DND-41 (cell line): ENCODE data around the gene TRIM44.

Experiments used
- ATAC-seq: fragments of 200-7000 bp; cut with Tn5 transposase; 3 replicates; pipeline ENCODE4 v1.9.1; 2021; ENCODE audit warnings: low read depth; ENCODE audit not compliant: insufficient read depth
- DNase-seq: peaks from one replicate; pipeline ENCODE4 v3.0.0-alpha.2; 2020
- H2AFZ ChIP-seq: 2 replicates; pipeline ENCODE4 v1.6.0; 2012; ENCODE audit warnings: low read depth, low read length
- H3K27ac ChIP-seq: 2 replicates; pipeline ENCODE4 v1.5.1; 2012; ENCODE audit warnings: low read length, inconsistent platforms
- H3K27me3 ChIP-seq: fragments of 200-600 bp; sonication (generic); 2 replicates; pipeline ENCODE4 v1.6.0; 2012; ENCODE audit warnings: low read length, mild to moderate bottlenecking, inconsistent platforms; ENCODE audit not compliant: insufficient read depth, poor library complexity
- H3K36me3 ChIP-seq: 2 replicates; pipeline ENCODE4 v1.5.1; 2012; ENCODE audit warnings: low read length, inconsistent platforms; ENCODE audit not compliant: insufficient read depth
- H3K4me1 ChIP-seq: 2 replicates; pipeline ENCODE4 v1.5.1; 2012; ENCODE audit warnings: mild to moderate bottlenecking, low read length; ENCODE audit not compliant: insufficient read depth
- H3K4me2 ChIP-seq: 2 replicates; pipeline ENCODE4 v1.6.0; 2012; ENCODE audit warnings: mild to moderate bottlenecking, moderate library complexity, low read length, inconsistent platforms; ENCODE audit not compliant: insufficient read depth
- H3K4me3 ChIP-seq, 2 experiments: fragments of 200-600 bp in 1 of 2; shearing (Covaris generic) in 1 of 2; 2 replicates each; pipeline ENCODE4 v1.5.1; 2012 to 2016; ENCODE audit warnings: inconsistent platforms in 2 of 2, low read length in 2 of 2, mild to moderate bottlenecking in 2 of 2, low read depth in 1 of 2, moderate library complexity in 1 of 2
- H3K79me2 ChIP-seq: 2 replicates; pipeline ENCODE4 v1.6.0; 2012; ENCODE audit warnings: low read length, inconsistent platforms; ENCODE audit not compliant: insufficient read depth
- H3K9ac ChIP-seq: 2 replicates; pipeline ENCODE4 v1.6.0; 2012; ENCODE audit warnings: low read depth, mild to moderate bottlenecking, inconsistent platforms, low read length, moderate library complexity
- H3K9me3 ChIP-seq: 2 replicates; pipeline ENCODE4 v1.5.1; 2012; ENCODE audit warnings: low read length, moderate library complexity, mild to moderate bottlenecking, inconsistent platforms; ENCODE audit not compliant: insufficient read depth, severe bottlenecking
- H4K20me1 ChIP-seq: 2 replicates; pipeline ENCODE4 v1.6.0; 2012; ENCODE audit warnings: low read length; ENCODE audit not compliant: insufficient read depth
- EZH2 ChIP-seq: IDR thresholded peaks from 3 replicates; pipeline ENCODE4 v1.6.1; 2012; ENCODE audit warnings: borderline replicate concordance, low read depth, mild to moderate bottlenecking, moderate library complexity, low read length, inconsistent platforms; ENCODE audit not compliant: severe bottlenecking
- TF ChIP-seq, protein P1 (sequence below): IDR thresholded peaks from 2 replicates; pipeline ENCODE4 v1.5.1; 2012; ENCODE audit warnings: borderline replicate concordance, low read length, moderate library complexity, mild to moderate bottlenecking; ENCODE audit not compliant: poor library complexity, severe bottlenecking; ENCODE audit errors: extremely low read depth

The TRIM44 gene

DNA sequence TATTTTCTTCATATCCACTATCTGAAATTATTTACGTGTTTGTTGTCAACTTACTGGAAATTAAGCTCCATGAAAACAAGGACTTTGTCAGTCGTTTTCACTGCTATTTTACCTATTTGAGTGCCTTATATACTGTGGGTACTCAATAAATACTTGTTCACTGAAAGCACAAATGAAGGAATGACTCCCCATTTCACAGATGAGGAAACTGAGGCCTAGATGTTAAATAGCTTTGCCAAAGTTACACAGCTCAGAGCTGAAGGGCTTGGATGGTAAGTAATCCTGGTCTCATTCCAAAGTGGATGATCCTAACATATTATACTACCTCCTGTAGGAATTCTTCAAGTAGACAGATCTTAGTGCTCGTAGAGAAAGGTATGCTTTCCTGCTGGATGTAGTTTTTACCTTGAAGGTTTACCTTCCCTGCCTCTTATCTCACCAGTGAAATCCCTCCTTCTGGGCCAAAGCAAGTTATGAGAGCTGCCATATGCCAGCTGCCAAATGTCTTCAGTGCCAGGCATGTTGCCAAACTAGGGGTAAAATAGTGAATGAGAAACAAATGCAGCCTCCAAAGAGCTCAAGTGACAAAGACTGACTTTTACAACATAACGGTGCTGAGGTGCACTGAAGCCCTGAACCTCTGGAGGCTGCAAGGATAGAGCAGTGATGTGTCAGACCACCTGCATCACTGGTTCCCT is 129.7 kb downstream of the TRIM44 start:
- no peak overlapping the region for H2AFZ ChIP-seq
- no peak overlapping the region for H3K27ac ChIP-seq
- no peaks in the 10 kb centered on the region for H3K4me1 ChIP-seq
- no peak overlapping the region for H3K4me3 ChIP-seq
- no peaks in the 10 kb centered on the region for H4K20me1 ChIP-seq
- H3K79me2 ChIP-seq, result no peaks in the 10 kb centered on the region
- H3K9ac ChIP-seq, result no peak overlapping the region
- no peak overlapping the region for H3K4me2 ChIP-seq
- ATAC-seq (no peak), DNase-seq (no peak)
- H3K36me3 ChIP-seq, result no peaks in the 10 kb centered on the region
- H3K27me3 ChIP-seq, result no peaks in the 10 kb centered on the region
- H3K9me3 ChIP-seq, result no peaks in the 10 kb centered on the region
- TF ChIP-seq EZH2, result no peak
- TF ChIP-seq, protein P1, sequence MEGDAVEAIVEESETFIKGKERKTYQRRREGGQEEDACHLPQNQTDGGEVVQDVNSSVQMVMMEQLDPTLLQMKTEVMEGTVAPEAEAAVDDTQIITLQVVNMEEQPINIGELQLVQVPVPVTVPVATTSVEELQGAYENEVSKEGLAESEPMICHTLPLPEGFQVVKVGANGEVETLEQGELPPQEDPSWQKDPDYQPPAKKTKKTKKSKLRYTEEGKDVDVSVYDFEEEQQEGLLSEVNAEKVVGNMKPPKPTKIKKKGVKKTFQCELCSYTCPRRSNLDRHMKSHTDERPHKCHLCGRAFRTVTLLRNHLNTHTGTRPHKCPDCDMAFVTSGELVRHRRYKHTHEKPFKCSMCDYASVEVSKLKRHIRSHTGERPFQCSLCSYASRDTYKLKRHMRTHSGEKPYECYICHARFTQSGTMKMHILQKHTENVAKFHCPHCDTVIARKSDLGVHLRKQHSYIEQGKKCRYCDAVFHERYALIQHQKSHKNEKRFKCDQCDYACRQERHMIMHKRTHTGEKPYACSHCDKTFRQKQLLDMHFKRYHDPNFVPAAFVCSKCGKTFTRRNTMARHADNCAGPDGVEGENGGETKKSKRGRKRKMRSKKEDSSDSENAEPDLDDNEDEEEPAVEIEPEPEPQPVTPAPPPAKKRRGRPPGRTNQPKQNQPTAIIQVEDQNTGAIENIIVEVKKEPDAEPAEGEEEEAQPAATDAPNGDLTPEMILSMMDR, result no peak

GRCh38 chr11:35792846-35793192 is 130.2 kb downstream of the TRIM44 start:
- H3K4me3 ChIP-seq, result no peak overlapping the region
- no peaks in the 10 kb centered on the region for H3K27me3 ChIP-seq
- H3K9ac ChIP-seq, result no peak overlapping the region
- no peak for DNase-seq
- no peak for TF ChIP-seq EZH2
- TF ChIP-seq, protein P1, result no peak
- H4K20me1 ChIP-seq, result no peaks in the 10 kb centered on the region
- no peaks in the 10 kb centered on the region for H3K79me2 ChIP-seq
- no peaks in the 10 kb centered on the region for H3K4me1 ChIP-seq
- no peak overlapping the region for H3K27ac ChIP-seq
- H2AFZ ChIP-seq, result no peak overlapping the region
- H3K36me3 ChIP-seq, result no peaks in the 10 kb centered on the region
- no peak for ATAC-seq
- no peak overlapping the region for H3K4me2 ChIP-seq
- no peaks in the 10 kb centered on the region for H3K9me3 ChIP-seq

- TF ChIP-seq, protein P1, result no peak
- no peak for TF ChIP-seq EZH2
- Histone ChIP-seq H3K9me3 (no peaks in the 10 kb centered on the region), H2AFZ (no peak overlapping the region), H3K4me3 (no peak overlapping the region), H3K9ac (no peak overlapping the region), H3K4me1 (no peaks in the 10 kb centered on the region), H3K36me3 (no peaks in the 10 kb centered on the region), H4K20me1 (no peaks in the 10 kb centered on the region), H3K4me2 (no peak overlapping the region), H3K27ac (no peak overlapping the region), H3K27me3 (no peaks in the 10 kb centered on the region), H3K79me2 (no peaks in the 10 kb centered on the region)
- DNase-seq (no peak), ATAC-seq (no peak)
These were observed 131.8 kb downstream of the TRIM44 start for GRCh38 chr11:35794333-35794732.
